GM19455 (cell line): ENCODE results near the gene SRCIN1.
"Not testable (repeated sequence)": the region's sequence is repeated elsewhere in the genome, so short reads cannot be mapped to it uniquely, and the experiment has no call there.

Experiments used
- ATAC-seq: cut with Tn5 transposase; IDR thresholded peaks from one replicate; pipeline ENCODE4 v1.9.1; 2021; ENCODE audit not compliant: unreplicated experiment

Gene SRCIN1

GRCh38 chr17:38511150-38512108 lies 94.3 kb downstream of the SRCIN1 start:
- no peak for ATAC-seq

DNA sequence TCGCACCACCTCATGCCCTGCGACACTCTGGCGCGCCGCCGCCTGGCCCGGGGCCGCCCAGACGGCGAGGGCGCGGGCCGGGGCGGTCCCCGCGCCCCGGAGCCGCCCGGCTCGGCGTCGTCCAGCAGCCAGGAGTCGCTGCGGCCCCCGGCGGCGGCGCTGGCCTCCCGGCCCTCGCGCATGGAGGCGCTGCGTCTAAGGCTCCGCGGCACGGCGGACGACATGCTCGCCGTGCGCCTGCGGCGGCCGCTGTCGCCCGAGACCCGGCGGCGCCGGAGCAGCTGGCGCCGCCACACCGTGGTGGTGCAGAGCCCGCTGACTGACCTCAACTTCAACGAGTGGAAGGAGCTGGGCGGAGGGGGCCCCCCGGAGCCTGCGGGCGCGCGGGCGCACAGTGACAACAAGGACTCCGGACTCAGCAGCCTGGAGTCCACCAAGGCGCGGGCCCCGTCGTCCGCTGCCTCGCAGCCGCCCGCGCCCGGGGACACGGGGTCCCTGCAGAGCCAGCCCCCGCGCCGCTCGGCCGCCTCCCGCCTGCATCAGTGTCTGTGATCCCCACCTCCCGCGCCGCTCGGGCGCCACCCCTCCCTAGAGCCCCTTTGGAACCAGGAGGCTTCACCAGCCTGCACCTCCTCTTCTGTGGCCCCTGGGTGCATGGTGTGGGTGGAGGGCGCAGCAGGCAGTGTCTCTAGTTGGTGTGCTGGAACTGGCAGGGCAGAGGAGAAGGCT lies 95.2 kb downstream of the SRCIN1 start:
- no peak for ATAC-seq

GRCh38 chr17:38509772-38510420 lies 95.9 kb downstream of the SRCIN1 start:
- ATAC-seq = no peak

- ATAC-seq = no peak
These were observed 96.6 kb downstream of the SRCIN1 start for GRCh38 chr17:38508954-38509771.

GRCh38 chr17:38508570-38508950 lies 97.2 kb downstream of the SRCIN1 start:
- ATAC-seq = no peak

DNA sequence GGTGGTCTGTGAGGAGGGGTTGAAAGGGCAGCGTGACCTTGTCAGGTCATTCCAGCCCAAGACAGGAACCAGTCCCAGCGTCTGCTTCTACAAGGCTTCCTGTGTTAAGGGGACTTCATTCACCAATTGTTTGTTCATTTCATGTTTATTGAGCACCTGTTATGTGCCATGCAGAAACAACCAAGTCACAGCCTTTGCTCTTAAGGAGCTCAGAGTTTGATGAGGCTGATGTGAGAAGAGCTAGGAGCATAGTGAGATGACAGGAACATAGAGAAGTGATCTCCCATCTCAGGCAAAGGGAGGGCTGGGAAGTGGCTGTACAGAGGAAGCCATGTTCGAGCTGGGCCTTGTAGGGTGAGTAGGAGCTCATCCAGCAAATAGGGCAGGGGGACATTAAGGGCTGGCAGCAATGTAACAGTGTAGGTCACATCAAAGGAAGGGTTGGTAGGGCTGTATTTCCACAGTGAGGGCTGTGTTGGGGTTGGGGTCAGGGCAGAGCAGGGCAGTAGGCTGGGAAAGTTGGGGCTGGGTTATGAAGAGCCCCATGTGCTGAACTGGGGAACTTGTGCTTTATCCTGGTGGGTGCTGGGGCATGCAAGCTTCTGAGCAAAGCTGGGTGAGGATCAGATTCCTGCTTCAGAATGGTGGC lies 97.7 kb downstream of the SRCIN1 start:
- ATAC-seq = no peak

GRCh38 chr17:38507436-38507835 lies 98.3 kb downstream of the SRCIN1 start:
- ATAC-seq = no peak

GRCh38 chr17:38504216-38504615 lies 101.5 kb downstream of the SRCIN1 start:
- ATAC-seq = no peak

DNA sequence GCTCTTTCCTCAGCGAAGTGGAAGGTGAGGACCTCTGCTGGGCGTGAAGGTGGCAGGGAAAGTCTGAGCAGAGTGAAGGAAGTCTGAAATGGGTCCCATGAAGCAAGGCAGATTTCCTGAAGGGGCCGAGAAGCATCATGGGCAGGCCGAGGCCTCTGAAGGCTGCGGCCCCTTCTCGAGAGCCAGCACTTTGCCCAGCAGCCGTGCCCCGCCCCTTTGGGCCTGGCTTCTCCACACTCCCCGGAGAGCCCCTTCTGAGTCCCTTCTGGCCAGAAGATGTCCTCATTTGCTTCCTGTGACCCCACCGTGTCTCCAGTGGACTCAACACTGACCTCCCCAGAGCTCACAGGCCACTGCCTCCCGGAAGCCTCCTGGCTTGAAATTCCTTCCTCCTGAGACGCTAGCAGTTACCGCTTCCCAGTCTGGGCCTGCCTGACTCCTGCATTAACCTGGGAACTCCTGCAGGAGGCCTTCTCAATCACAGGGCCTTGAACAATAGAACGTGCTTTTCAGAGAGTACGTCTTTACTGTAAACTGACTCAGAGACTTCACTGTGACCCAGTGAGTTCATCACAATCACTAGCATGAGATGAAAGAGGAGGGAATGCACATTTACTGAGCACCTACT lies 102.4 kb downstream of the SRCIN1 start:
- not testable (repeated sequence) for ATAC-seq

- ATAC-seq = not testable (repeated sequence)
These were observed 104.0 kb downstream of the SRCIN1 start for GRCh38 chr17:38501718-38502117.

GRCh38 chr17:38499230-38499629 lies 106.5 kb downstream of the SRCIN1 start:
- ATAC-seq = not testable (repeated sequence)

DNA sequence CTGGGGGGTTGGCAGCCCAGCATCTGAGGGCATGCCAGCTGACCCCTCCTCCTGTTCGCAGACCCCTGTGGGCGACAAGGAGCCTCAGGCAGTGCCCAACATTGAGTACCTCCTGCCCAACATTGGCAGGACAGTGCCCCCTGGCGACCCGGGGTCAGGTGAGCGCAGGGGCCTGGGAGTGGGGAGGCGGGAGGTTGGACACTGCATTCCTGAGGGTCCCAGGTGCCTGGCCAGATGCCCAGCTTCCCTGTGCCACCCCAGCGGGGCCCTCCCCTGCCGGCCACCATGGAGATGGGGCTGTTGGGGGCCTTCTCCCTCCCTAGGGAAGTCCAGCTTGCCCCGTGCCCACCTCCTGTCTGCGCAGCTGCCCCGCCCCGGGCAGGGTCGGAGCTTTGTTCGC lies 107.4 kb downstream of the SRCIN1 start:
- ATAC-seq = no peak

DNA sequence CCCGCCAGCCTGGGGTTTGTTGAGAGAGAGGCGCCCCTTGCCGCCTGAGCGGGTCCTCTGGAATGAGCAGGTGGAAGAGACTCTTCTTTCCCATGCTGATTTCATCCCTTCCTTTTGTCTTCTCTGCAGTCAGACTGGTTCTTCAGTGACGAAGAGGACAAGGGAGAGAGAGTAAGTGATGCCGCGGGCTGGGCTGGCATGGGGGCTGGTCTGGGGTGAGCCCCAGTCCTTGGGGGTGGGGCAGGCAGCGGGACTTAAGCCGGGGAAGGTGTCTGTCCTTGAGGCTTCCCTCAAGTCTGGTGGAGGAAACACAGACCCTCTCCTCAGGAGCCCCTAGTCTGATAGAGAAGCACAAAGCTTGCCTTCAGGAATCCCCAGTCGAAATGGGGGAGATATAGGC lies 108.1 kb downstream of the SRCIN1 start:
- not testable (repeated sequence) for ATAC-seq

GRCh38 chr17:38494152-38494551 lies 111.6 kb downstream of the SRCIN1 start:
- ATAC-seq = not testable (repeated sequence)

- ATAC-seq = not testable (repeated sequence)
These were observed 113.4 kb downstream of the SRCIN1 start for GRCh38 chr17:38492067-38493040.

DNA sequence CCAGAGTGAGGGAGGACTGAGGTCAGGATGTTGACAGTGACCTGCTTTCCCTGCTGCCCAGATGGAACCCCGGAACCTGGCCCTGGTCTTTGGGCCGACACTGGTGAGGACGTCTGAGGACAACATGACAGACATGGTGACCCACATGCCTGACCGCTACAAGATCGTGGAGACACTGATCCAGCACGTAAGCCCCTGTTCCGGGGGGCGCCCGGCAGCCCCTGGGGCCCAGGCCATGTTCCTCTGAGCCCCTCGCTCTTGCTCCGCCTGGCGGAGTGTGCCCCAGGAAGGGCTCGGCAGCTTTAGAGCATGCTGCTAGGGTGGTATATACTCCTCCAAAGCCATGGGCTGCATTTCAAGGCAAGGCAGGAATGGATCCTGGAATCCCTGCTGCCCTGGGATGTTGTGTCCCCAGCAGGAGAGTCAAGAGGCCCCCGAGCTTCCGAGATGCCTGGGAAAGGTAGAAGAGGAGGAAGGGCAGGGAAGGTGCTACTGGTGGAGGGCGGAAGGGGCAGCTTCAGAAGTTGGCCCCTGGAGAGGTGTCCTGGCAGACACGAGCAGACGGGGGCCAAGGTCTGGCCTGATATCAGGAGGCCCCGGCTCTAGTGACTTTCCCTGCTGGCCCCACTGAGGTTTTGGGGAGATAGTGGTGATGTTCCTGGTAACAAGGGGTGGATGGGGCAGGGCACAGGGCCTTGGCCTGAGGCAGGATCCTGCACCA lies 114.2 kb downstream of the SRCIN1 start:
- ATAC-seq = not testable (repeated sequence)

- not testable (repeated sequence) for ATAC-seq
These were observed 116.0 kb downstream of the SRCIN1 start for GRCh38 chr17:38489774-38490173.
